Islet of Langerhans (tissue), 1 donor: Measurements from ENCODE around the gene TENM3.
"Not testable (repeated sequence)": the region's sequence is repeated elsewhere in the genome, so short reads cannot be mapped to it uniquely, and the experiment has no call there.

Experiments used
- FAIRE-seq: peaks from one replicate; lab custom pipeline; 2011; peaks lifted over from hg19 to GRCh38; lab: Jason Lieb, UNC

TENM3 gene

DNA sequence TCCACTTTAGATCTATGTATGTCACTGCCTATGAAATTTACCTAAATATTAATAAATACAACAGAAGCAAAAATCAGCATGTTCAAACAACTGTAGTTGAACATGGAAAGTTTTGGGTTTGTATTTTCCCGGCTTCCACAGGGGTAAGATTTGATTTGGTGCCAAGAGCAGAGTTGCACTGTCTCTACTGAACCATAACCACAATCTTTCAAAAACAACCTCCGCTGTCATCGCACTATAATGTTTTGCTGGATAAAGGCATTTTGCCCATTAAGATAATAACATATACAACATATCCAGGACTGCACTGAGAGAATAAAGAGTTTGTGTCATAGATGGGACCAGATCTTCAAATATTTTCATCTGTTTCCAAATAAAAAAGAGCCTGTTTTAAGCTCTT, 94.9 kb downstream of the TENM3 start:
- FAIRE-seq = no peak

DNA sequence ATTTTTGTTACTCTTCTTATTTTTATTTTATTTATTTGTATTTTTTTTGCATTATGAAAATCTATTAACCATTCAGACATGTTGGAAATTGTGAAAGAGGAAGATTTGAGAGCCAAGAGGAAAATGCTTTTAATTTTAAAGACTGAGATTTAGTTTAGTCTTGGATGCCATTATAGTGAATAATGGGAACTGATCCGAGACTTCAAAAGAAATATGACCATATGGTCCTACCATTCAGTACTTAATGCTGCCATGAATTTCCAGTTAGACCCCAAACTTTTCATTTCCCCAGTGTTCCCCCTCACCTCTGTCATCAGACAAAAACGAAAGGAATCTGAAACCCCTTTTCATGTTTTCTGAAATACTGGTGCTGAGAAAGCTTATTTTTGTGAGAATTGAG, 95.5 kb downstream of the TENM3 start:
- no peak for FAIRE-seq

GRCh38 chr4:182339221-182339641, 96.0 kb downstream of the TENM3 start:
- FAIRE-seq = no peak

GRCh38 chr4:182343453-182343852, 100.3 kb downstream of the TENM3 start:
- no peak for FAIRE-seq

DNA sequence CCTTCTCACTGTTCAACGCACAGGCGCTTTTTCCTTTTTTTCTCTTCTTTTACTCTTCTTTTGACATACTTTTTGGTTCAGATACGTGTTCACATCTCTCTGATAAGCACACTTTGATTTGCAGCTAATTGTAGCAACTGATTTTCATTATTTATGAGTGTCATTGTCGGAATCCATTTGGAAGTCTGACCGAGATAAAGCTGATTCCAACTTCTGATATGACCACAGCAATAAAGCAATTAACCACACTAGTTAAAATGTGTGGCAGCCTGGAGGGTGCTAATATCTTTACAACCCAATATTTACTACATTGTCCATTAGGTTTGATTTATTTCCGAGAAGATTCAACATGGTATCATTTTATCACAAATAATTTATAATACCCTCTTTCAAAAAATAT, 101.8 kb downstream of the TENM3 start:
- FAIRE-seq = no peak

GRCh38 chr4:182346250-182346649, 103.0 kb downstream of the TENM3 start:
- FAIRE-seq = no peak

DNA sequence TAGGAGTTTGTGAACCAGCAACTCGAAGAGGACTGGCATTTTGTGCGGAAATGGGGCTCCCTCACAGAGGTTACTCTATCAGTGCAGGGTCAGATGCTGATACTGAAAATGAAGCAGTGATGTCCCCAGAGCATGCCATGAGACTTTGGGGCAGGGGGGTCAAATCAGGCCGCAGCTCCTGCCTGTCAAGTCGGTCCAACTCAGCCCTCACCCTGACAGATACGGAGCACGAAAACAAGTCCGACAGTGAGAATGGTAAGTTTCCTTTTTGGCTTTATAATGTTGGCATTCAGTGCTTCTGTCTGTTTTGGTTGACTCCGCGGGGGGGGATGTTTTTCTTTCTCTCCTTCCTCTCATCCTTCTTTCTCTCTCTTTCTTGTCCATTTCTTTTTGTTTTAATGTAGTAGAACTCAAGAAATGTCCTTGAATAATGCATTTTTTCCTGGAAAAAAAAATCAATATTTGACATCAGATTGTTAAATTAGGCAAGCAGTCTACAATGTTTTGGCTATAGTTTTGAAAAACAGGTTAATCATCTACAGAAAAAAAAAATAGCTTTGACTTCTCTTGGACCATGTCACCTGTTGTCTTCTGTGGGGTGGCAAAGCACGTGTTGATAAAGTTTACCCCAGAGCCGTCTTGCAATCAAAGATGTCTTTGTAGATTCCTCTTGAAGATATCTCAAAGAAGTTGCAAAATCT, 103.6 kb downstream of the TENM3 start:
- FAIRE-seq = peak; percentile 80

- FAIRE-seq = no peak
Observed at GRCh38 chr4:182348779-182349326, 105.7 kb downstream of the TENM3 start.

DNA sequence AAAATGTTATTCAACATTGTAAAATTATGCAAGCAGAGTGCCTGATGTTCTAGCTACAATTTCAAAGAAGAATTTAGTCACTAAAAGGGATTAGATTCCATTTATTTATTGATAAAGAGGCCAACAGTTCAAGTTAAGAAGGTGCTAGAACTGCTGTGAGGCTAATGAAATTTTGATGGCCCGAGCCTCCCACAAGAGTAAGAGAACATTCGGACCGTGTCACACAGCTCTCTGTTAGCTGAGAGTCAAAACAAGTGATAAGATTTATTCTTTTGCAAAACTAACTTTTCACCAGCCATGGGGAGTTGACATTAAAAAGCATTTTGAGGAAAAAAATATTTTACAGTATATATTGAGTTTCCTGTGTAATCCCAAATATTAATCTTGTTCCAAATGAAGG, 106.8 kb downstream of the TENM3 start:
- peak; percentile 5 for FAIRE-seq

- FAIRE-seq = no peak
Observed at GRCh38 chr4:182351485-182351884, 108.3 kb downstream of the TENM3 start.

GRCh38 chr4:182354106-182354505, 110.9 kb downstream of the TENM3 start:
- no peak for FAIRE-seq

GRCh38 chr4:182354867-182355266, 111.7 kb downstream of the TENM3 start:
- no peak for FAIRE-seq

- no peak for FAIRE-seq
Observed at GRCh38 chr4:182367153-182367552, 124.0 kb downstream of the TENM3 start.

DNA sequence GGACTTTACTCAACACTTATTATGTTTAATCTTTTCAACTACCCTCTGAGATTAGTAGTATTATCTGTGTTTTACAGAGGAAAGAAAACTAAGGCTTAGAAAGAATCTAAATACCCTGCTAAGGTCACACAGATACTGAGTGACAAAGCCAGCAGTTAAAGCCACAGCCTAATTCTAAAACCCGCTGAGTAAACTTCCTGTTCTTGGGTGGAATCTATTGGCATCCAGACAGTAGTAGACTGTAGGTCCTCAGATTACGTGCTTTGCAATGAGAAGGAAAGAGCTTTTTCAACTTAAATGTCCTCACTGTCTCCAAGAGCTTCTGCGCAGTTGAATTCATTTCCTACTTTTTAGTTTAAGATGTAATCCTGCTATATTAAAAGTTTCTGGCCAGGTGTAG, 126.0 kb downstream of the TENM3 start:
- no peak for FAIRE-seq

DNA sequence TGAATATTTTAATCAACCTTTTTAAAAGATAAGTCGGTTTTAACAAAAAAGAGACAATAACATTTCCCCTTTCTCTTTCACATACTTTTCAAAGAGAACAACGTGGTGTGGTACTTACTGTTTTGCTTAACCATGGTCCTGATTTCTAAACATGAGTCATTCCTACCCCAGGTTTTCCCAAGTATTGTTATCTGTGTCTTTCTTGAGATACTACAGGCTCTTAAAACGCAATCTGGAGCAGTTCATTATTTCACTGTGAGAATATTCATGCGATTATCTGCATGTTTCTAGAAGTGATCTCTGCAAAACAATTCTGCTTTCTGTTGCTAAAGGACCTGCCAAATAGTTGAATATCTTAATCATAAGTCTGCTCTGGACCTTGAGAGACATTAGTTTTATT, 127.3 kb downstream of the TENM3 start:
- FAIRE-seq = no peak

- FAIRE-seq = no peak
Observed at GRCh38 chr4:182380771-182381181, 137.6 kb downstream of the TENM3 start.

DNA sequence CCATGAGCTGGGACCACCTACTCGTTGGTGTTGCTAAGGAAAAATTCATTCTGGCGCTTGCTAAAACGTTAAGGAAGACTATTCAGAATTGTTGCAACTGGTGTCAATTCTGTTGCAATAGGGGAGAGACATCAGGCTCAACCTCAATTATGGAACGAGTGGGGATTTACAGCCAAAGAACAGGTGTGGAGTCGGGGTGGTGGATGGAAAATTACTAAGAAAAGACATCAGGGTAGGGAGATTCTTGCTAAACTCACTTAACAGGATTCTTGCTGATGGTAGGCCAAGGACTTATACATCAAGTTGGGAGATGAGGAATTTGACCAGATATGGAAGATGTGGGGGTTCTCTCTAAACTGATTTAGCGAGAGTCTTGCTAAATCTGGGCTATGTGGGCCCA, 139.7 kb downstream of the TENM3 start:
- no peak for FAIRE-seq

DNA sequence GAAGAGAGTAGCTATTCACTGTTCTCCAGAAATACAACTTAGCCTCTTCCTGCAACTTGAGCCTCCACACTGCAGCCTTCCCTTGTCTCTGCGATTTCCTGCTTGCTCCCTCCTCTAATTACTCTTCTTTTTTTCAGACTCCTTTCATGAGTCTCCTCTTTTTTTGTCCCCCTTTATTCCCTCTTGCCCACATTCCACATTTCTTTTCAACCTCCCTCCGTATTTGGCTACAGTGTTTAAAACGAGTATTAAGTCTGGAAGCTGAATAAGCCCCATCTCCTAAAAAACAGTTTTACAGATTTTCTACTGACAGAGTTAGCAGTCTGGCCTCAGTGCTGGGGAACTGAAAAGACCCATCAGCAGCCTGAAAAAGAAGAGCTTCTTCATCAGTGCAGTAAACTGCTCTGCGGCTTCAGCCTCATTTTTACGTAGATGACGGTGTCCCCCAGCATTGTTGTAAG, 141.5 kb downstream of the TENM3 start:
- no peak for FAIRE-seq

GRCh38 chr4:182385897-182386296, 142.7 kb downstream of the TENM3 start:
- FAIRE-seq = no peak

- FAIRE-seq = not testable (repeated sequence)
Observed at GRCh38 chr4:182386576-182386975, 143.4 kb downstream of the TENM3 start.

DNA sequence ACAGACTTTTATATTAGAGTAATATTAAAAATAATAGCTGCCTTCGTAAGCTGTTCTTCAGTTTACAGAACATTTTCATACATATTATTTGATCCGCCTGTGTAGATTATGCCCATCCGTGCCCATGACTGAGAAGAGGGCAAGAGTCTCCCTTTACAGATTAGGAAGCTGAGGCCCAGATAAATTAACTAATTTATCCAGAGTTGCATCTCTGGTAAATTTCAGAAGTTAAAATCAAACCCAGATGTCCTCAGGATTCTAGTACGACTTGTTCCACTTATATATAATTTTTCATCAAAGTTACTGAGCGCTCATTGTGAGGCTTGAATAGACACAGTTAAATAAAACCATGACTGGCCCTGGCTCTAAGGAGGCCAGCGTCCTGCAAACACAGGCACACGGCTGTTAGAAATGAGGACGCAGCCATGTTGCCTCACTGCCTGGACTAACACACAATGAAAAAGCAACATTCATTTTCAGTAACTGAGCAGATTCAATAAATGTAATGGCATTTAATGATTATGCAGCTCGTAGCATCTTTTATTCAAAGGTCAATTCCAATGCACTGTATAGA, 148.0 kb downstream of the TENM3 start:
- no peak for FAIRE-seq

GRCh38 chr4:182394181-182394580, 151.0 kb downstream of the TENM3 start:
- no peak for FAIRE-seq

GRCh38 chr4:182400081-182400480, 156.9 kb downstream of the TENM3 start:
- no peak for FAIRE-seq

DNA sequence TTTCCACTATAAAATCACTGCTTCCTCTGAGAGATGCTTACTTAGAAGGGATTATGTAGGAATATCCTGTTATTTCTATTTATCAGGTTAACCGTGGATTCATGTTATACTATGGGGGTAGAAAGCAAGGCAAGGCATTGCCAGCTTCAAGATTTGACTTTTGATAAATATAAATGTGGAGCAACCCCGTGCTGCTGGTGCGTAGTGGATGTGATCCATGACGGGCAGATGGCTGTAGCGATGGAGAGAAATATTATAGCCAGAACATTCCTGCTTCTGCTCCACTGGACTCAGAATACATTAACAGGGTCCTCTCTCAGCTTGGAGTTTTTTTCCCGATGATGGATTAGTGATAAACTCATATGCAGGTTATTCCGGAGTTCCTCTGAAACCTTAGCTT, 157.6 kb downstream of the TENM3 start:
- FAIRE-seq = no peak
